GM21723 (cell line): ENCODE measurements around the gene LRFN2.

Source experiments
- ATAC-seq: cut with Tn5 transposase; IDR thresholded peaks from one replicate; pipeline ENCODE4 v1.9.1; 2021; ENCODE audit warnings: mild to moderate bottlenecking, moderate library complexity; ENCODE audit not compliant: unreplicated experiment

The LRFN2 gene

DNA sequence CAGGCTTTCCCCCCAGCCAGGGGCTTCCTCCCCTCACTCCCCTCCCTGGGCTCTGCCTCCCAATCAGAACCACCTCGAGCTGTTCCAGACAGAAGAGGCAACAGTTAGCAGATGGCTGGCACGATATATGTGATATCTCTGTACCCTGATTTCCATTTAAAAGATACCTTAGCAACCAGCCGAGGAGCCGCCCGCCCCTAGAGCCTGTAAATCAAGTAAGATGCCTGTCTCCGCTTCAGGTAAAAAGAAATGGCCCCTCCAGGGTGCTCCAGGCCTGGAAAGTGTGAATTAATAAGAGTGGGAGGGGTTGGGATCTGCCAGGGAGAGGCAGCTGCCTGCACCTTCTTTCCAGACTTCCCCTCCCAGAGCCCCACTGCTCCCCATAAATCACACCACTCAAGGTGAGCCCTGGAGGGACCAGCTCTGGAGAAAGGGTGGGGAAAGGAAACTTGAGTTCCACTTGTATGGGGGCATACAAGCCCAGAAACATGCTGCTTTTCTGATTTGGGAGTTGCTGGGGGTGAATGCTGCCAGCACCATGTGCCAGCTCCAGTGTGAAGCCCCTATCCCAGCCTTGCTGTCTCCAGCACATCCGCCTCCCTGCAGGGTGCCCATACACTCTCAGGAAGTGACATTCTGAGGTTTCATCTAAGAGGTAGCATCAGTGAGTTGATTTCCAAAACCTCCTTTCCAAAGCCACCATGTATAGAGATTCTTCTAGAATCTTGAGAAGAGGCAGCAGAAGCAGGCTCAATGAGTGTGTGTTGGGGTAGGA is 148.0 kb downstream of the LRFN2 start:
- no peak for ATAC-seq

DNA sequence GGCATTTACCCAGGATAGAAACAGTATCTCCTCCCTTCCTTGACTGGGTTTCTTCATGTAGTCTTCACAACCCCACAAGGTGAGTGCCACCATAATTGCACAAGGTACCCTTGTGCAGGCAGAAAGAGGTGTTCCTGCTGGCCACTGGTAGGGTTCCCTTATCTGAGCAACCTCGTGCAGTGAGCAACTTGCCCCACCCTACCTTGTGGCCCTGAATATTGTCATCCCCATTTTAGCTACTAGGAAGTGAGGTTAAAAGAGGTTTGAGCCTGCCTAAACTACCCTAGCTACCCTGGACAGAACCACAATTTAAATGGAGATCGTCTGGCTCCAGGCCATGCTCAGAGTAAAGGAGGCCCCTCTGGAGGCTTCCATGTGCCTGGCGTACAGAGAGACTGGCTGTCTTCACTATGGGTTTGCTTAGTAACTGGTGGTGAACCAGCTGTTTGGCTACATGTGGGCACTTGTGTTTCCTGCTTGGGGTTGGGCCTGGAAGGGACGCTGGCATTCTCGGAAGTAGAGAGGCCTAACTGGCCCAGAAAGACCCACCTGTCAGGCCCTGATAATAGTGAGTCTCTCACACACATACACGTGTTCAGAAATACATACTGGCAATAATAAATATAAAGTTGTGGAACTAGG is 148.8 kb downstream of the LRFN2 start:
- no peak for ATAC-seq

DNA sequence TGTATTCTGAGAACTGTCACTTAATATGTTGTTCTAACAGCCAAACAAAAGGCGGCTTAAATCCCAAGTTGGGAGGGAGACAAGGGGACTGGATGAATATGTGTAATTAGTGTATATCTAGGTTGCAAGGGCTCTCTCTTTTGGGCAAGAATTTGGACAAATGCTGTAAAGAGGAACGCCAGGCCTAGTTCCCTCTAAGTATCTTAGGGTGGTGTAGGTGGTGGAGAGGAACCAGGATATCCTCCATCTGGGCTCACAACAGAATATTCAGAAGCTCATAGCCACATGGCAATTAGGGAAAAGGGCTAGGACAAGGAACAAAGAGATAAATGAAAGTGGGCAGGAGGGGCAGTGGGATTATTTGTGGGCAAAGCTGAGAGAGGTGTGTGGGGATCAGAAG is 149.5 kb downstream of the LRFN2 start:
- no peak for ATAC-seq

DNA sequence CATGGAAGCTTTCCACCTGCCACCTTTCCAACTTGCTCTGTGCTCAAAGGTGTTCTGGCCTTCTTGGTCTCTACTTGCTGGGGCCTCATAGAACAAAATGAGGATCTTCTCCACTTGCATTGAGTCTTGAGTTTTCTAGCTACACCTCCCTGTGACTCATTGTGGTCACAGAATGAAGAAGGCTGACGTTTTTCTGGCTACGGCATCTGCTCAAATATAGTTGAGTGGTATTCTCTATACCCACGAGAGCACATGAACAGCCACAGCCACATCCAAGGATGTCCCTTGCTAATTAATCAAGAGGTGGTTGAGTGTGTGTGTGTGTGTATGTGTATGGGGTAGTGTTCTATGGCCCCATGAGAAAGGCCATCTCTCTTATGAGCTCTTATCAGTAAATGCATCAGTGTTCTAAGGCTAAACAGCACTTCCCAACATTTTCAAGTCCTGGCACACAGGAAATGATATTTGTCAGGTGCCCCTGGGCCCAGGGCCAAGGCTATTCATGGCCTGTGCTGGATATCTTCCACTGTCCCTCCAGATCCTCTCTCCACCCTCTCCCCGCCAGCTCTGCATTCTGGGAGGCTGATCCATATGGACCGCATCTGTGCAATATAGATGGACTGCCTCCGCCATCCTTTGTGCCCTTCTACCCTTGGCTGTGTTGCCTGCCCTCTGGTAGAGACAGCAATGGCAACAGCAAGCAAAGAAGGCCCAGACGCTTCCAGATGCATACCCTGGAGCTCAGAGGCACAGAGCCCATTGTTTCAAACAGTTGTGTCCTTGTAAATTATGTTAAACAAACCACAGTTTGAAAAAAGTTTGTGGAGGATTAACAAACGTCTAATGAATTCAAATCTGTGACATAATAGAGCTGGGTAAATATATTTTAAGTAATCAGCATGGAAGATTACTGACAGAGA is 150.2 kb downstream of the LRFN2 start:
- no peak for ATAC-seq

DNA sequence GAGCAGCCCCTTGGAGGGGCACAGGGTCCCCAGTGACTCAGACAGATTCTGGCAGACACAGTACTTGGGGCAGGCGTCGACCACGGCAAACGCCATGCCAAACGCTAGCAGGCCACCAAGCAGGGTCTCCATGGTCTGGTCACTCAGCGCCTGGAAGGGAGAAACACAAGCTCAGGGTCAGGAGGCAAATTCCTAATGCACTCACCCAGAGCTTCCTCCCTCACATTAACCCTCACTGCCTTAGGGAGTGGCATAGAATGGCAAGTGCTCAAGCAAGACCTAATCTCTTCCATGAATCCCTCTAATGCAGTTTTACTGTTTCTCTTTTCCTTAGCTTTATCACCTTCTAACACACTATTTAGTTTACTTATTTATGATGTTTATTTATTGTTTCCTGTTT is 154.2 kb downstream of the LRFN2 start:
- ATAC-seq: no peak

DNA sequence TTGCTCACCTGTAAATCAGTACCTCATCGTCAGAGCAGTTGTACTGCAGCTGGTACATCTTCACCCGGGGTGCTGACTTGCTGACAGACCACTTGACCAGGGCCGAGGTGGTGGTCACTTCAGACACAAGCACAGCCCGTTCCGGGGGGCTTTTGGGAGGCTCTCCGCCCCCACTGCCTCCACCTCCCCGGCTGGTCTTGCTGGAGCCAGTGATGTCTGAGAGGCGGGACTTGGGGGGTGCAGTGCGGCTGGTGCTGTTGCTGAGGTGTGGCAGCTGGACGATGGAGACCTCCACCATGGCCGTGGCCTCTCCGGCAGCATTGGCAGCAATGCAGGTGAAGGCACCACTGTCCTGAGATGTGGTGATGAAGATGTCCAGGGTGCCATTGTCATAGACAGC is 155.5 kb downstream of the LRFN2 start:
- ATAC-seq: no peak

DNA sequence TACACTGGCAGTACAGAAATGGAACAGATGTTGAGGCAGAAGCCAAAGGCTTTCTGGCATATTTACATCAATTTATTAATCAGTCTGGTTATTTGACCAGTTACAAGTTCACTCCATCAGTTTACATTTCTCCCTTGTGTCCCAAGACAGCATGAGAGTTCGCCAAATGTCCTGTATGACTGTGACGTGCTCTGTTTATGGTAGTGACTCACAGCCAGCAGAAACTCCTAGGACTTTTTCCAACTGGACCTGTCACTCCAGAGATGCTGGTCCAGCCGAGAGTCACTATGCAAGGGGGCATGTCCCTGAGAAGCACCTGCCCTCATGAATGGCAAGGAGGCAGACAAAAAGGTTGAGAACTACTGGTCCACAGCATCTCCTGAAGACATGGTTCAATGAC is 160.0 kb downstream of the LRFN2 start:
- no peak for ATAC-seq

DNA sequence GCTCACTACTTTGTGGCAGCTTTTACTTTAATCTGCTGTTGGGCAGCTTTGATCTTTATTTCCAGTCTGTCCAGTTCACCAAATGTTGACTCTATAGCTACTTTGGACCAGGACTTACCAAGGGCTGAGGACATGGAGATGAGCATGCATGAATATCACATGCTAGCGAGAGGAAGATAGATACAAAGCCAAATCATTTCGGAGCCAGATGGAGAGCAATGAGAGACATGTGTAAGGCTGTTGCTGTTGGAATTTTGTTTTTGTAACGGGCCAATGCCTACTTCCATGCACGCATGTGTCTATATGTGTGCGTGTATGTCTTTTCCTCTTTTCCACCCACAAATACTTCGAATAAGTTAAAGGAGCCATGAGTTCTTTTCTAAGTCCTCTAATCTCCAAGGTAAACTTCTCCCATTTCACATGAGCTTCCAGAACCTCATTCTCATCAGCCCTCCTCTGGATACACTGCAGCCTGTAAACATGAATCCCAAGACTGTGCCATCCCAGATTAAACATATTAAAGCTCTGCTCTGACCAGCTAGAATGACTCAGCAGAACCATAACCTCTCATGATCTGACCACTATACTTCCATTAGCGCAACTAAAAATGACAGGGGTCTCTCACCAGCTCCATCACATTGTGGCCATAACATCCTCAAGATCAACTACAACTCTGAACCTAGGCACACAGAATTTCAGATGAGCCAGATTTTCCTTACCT is 160.7 kb downstream of the LRFN2 start:
- ATAC-seq: no peak

DNA sequence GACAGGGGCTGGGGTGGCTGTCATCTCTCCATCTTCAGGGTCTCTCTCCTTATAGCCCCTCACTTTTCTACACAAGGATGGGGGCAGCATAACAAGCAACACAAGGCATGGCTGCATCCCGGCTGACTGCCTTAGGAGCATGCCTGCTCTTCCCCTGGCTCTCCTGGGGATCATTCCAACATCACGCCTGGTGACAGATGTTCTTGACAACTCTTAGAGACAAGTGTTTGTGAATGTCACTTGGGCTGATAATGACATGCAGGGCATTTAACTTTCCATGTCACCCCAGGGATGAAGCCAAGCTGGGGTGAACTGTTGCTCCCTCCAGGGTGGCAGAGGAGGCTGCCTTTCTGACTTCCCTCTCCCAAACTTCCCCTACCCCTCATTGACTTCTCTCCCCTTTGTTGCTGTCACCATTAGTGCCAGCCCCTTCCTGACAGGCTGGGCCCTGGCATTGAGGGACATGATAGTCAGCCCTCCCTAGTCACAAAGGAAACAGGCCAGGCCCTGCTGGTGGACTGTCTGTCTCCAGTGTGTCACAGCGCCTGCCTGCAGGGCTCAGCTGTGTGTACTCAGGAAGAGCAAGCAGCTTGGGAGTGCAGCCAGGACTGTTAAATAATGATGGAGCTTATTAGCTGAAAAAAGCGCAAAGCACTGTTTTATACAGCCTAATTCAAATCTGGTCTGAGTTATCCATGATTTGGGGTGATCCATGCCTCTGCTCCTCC is 161.8 kb downstream of the LRFN2 start:
- no peak for ATAC-seq

DNA sequence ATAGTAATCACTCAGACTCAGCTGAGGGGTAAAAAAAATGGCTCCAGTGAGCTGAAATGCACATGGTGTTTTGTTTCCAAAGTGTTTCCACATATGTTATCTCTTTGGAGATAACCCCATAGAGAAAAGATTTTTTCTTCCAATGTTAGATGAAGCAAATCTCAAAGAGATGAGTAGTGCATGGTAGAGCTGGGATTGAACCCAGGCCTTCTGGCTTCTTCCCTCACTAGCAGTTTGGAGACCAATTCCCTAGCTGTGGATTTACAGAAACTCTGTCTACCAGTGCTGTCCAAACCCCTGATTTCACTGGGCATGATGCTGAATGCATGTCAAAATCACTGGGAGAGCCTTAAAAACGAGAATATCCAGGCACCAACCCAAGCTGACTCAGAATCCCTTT is 165.1 kb downstream of the LRFN2 start:
- no peak for ATAC-seq

DNA sequence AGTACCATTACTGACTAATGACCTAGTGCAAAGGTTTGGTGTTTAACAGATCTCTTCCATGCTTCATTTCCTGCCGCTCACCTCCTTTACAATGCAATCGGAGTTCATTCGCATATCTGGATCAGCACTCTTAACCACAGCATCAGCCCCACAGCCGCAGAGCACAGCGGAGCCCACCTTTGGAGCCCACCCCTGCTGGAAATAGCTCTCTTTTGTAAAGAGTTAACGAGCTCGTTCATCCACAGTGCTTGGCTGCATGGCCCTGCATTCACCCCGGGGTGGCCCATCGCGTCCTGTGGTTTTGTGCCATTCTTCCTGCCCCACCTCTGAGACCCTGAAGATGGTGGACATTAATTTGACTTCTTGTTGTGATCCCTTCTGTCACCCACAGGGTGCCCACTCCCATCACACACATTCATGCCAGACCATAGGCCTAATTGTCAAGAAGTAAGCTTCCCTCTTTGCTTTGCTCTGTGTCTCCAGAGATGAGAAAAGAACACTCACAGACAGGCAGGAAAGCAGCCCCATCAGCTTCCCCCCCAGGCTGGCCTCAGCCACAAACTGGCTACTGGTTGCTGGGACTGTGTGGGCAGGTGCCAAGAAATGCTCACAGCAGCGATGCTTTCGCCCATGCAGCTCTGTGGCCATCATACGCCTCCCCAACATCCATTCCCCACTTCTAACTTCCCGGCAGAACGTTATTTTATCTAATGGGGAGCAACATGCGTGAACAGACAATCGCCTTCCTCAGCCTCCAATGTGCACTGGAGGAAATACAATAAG is 167.0 kb downstream of the LRFN2 start:
- ATAC-seq: no peak

DNA sequence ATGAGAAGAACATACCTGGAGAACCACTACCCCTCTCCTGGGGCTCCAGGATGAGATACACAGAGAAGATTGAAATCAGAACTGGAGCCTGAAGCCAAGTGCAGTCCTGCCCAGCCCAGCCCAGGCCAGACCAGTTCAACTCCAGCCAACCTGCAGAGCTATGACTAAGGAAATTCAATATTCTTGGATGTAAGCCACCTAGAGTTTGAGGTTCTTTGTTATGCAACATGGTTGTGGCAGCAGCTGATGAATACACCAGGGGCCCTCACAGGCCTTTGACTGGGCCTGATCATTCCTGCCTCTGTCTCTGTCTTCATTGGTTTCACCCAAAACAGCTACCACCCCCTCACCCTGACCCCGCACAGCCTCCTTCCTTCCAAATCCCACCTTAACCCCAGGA is 167.8 kb downstream of the LRFN2 start:
- ATAC-seq: no peak

DNA sequence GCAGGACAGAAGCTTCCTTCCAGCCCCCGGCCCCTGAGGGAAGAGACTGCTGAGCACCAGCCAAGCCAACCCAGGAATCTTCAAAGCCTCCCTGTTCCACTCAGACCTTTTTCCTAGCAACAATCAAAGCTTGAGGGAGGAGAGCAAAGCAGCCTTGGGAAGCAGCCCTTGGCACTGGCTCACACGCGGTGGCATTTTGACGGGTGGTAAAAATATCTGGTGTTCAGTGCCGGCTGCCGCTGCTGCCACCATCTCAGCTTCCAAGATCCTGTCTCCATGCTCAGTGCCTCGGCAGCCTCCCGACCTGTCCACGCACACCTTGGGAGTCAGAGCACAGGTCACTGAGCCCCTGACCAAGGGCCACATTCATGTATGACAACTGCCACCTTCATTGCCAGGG is 170.1 kb downstream of the LRFN2 start:
- no peak for ATAC-seq

DNA sequence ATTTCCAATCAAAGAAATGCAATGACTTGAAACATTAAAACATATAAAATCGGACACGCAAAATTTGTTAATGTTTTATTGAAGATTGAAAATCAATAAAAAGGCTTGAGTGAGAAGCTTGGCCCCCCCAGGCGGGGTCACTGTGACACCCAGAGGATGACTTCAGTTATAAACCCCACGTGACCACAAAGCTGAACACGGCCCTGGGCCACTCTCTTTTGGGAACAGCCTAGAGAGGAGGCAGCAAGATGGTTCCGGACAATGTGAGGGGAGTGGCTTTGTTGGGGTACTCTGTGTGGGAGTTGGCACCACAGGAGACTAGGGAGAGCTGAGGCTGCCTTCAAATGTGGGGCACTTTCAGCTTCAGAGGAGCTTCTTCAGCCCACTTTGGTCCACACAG is 172.5 kb downstream of the LRFN2 start:
- no peak for ATAC-seq

DNA sequence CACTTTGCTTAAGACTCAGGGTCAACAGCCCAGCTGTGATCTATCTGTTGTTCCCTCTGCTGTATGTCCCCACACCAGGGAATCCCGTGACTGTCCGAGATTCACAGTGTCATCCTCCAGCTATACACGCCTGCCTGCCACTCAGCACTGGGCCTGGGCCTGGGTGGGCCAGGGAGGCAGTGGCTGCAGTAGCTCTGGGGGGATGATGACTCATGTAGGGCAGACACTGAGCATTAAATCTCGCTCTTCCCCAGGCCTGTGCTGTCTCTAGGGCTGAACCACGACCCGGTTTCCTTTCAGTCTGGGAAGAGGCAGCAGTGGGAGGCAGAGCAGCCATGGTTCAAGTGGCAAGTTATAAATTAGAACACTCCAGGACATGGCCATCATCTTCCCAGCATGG is 173.9 kb downstream of the LRFN2 start:
- no peak for ATAC-seq

DNA sequence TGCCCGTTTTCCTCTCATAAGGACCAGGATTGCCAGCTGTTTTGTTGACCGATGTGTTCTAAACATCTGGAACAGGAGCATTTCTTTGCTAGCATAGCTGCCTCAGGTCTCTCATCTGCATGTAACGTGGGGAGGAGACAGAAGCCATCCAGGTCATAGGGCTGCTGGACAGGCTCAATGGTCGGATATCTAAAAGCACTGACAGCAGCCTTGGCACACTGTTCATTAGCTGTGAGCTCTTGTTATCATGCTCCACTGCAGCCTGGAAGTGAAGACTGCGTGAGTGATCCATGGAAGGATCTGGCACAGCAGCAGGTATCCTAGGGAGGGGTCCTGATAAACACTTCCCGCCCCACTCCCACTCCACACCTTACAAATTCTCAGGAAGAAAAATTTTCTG is 175.3 kb downstream of the LRFN2 start:
- no peak for ATAC-seq

DNA sequence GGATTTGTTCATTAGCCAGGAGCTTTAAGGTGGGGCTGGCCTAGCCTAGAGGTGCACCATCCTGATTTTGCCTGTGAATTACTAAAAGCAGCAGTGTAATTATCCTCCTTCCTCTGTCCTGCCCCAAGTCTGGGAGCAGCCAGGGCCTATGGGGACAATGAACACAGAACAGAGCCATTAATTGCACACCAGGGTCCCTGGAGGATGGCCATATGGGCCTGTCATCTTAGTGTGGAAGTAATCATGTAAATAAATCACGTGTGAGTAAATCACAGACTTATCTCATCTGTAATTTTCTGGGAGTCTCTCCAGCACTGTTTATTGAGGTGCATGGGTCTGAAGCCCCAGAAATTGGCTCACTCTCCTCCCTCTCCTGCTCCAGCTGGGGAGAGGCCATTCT is 176.3 kb downstream of the LRFN2 start:
- ATAC-seq: no peak

DNA sequence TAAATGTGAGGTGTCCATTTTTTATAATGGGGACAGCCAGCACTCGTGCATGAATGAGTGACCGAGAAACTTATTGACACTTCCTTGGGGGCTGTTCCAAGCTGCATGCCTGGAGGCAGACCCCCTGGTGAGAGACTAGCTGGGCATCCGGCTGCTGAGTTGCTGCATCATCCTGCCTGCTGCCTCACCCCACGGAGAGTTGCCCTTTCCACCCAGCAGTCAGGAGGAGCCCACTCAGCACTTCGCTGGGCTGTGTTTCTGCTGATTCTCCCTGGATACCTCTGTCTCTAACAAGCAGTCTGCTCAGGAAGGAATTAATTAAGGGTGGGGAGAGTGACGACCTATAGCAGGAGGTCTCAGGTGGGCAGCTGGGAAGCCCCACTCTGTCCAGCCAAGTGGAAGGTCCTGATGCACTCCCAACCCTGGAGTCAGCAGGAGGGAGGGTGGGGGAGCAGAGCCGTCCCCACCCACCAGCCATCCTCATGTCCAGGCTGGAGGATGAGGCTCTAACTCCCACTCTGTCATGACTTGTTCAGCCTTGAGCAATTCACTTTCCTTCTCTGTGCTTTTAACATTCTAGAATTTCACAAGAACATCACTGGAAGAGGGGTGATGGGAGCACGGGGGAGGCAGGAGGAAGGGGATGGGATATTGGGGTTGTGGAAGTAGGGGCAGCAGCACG is 177.3 kb downstream of the LRFN2 start:
- ATAC-seq: no peak
